HG03108 (cell line): ENCODE measurements around the gene SNX7.

Experiments
- ATAC-seq: cut with Tn5 transposase; IDR thresholded peaks from one replicate; pipeline ENCODE4 v1.9.1; 2021; ENCODE audit warnings: moderate library complexity; ENCODE audit not compliant: unreplicated experiment

The SNX7 gene, protein sequence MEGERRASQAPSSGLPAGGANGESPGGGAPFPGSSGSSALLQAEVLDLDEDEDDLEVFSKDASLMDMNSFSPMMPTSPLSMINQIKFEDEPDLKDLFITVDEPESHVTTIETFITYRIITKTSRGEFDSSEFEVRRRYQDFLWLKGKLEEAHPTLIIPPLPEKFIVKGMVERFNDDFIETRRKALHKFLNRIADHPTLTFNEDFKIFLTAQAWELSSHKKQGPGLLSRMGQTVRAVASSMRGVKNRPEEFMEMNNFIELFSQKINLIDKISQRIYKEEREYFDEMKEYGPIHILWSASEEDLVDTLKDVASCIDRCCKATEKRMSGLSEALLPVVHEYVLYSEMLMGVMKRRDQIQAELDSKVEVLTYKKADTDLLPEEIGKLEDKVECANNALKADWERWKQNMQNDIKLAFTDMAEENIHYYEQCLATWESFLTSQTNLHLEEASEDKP

DNA sequence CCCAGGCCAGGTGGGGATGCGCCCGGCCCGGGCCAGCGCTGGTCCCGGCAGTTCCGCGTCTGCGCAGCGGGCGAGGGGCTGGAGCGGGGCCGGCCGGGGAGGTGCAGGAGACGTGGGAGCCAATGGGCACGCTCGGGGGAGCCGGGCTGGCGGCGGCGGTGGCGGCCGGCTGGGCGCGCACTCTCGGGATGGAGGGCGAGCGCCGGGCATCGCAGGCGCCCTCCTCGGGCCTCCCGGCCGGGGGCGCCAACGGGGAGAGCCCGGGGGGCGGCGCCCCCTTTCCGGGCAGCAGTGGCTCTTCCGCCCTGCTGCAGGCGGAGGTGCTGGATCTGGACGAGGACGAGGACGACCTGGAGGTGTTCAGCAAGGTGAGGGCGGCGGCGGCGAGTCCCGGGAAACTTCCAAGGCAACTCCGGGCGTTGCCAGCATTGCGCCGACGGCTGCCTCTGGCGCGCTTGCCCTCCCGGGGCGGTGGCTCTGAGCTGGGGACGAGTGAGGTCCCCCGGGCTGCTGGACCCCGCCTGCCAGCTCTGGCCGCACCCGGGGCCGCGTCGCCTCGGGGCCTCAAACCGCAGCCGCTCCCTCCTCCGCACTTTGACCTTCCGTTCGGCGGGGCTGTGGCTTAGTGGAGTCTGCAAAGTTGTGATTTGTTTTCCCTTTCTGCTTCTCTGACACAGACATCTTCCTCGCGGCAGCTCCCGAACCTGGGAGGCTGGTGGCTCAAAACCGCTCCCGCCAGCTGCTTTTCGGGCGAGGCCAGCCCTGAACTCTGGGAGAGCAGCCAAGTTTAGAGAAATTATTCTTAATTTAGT, at the start of gene SNX7:
Gene SNX7 (plus strand): TSS at position 178 of the 812 bp plus-strand sequence. CDS start 11 bp downstream, at position 189.
- ATAC-seq: peak; percentile 90

DNA sequence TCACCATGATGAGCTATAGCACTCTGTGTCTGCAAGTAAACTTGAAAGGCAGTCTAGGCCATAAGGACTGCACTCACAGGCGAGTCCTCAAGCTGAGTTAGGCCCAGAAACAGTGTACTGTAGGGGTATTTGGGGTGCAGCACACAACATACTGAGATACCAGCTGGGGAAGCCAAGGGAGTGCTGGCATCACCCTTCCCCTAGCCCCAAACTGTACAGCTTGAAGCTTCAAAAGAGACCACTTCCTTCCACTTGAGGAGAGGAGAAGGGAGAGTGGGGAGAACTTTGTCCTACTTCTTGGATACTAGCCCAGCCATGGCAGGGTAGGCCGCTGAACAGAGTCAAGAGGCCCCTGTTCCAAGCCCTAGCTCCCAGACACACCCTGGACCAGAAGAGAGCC, 24.2 kb upstream of the SNX7 start:
- no peak for ATAC-seq

DNA sequence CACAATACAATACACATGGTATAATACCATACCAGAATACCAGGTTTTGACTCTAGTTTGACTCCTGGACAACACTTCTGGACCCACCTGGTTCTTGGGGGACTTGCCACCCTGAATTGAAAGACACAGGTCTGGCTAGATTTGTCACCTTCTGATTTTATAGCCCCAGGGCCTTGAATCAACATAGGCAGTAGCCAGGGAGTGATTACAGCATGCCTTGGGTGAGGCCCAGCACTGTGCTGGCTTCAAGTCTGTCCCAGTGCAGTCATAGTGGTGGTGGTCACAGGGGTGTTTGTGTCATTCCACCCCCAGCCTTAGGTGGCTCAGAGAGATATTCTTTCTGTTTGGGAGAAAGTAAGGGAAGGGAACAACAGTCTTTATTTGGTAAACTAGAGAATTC, 23.3 kb upstream of the SNX7 start:
- no peak for ATAC-seq

DNA sequence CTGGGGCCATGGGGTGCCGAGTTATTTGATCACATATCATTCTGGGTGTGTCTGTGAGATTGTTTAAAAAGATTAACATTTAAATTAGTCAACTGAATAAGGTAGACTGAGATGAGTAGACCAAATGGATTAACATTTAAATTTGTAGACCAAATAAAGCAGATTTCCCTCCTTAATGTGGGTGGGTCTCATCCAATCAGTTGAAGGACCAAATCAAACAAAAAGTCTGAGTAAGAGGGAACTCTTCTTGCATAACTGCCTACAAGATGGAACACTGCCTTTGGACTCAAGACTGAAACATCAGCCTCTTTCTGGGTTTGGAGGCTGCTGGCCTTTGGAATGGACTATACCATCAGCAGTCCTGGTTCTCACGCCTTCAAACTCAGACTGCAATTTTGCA, 17.0 kb upstream of the SNX7 start:
- ATAC-seq: no peak

DNA sequence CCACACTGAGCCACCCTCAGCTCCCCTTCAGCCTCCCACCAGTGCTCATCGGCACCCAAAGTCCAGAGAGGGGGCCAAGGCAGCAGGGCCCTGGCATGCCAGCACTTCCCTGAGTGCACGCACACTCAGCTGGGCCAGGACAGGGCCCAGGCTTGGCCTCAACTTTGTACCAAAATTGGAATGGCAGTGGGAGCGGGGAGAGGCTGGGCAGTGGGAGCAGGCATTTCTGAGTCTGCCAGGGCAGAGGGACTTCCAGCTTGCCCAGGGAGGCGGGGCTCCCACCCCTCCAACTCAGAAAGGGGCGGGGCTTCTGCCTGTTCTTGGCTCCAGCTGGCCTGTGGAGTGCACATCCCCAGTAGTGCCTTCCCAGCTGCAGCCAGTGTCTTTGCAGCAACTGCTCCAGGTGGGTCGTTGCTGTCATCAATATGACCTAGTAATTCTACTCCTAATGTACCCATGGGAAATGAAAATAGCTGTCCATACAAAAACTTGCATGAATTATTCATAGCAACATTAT, 10.3 kb upstream of the SNX7 start:
- ATAC-seq: no peak

DNA sequence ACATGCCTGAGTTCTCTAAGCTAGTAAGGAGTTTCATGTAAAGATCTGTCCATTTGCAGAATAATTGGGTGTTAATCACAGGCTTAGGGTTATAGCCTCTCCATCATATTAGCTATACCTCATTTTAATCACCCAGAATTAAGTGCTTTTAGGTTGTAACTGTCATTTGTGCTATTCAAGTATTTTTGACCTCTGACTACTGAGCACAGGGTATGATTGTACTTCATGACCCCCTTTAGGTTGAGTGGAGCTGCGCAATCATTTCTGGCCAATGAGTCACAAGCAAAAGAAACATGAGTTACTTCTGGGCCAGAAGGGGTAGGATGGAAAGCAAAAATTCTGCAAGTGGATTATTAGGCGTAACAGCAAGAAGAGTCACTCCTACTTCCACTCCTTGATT, 8.4 kb upstream of the SNX7 start:
- no peak for ATAC-seq

DNA sequence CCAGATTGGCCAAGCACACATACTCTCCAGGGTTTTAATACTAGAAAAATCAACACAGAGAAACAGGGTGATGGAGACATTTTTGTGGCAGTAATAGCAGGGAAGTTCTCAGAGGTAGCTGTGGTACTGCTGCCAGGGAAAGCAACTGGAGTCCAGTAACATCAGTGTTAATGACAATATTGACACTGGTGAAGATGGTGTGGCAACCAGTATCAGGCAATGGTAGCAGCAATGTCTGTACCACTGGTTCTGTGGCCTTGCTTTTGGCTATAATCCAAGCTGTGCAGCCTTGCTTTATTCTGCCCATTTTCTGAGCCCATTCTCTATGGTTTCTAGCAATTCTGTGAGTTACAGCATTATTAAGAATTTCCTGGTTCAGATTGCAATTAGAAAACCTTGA, 1.6 kb upstream of the SNX7 start:
- no peak for ATAC-seq

DNA sequence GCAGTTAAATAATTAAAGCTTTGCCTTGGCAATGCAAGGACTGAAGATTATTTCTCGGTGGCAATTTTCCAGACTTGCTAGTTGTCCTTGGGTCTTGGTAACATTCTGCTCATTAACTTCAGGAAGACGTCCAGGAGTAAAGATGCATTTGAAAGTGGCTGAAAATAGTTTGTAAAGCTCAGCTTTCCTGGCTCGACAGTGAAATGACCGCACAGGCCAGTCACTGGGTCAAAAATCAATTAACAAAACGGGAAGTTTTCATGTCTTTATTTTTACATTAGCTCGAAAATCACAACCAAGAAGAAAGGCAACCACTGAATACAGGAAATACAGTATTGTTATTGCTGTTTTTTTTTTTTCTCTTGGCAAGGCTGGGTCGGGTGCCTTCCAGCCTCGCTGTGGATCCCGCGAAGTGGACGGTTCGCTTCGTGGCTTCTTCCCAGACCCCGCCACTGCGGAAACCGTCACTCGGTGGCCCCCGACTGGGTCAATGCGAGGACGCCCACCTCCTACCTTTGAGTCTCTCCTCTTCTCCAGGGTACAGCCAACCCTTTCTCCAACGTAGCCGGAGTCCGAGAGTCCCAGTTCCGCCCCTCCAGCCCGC, 479 bp upstream of the SNX7 start:
- peak; percentile 1 for ATAC-seq

DNA sequence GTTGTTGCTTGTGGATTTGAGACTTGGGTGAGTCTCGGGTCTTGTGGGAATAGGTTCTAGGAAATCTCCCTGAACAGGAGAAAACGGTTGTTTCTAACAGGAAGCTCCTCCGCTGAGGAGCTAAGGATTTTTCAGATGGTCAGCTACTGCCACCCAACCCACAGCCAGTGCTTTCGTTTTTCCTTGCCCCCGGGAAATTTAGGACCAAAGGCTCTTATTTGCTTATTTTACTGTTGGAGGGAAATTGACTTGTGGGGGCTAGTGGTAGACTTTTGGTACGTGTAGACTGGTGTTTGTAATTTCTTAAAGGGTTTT, 792 bp downstream of the SNX7 start:
- ATAC-seq: no peak

DNA sequence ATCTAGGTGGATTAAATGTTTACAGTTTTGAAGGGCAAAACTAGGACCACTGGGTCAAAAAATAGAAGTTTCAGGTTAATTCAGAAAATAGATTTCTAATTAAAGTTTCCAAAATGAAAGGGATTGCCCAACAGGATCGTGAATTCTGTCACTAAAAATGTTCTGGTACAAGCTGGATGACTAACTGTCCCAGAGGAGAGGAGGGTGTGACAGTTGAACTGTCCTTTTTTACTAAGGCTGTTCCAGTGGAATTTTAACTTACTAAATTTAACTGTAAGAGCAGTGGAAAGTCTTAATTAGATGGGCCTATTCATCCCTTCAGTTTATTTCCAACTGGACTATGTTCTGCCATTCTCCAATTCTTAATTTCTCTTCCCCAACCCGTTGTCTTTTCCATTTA, 7.2 kb downstream of the SNX7 start:
- no peak for ATAC-seq

DNA sequence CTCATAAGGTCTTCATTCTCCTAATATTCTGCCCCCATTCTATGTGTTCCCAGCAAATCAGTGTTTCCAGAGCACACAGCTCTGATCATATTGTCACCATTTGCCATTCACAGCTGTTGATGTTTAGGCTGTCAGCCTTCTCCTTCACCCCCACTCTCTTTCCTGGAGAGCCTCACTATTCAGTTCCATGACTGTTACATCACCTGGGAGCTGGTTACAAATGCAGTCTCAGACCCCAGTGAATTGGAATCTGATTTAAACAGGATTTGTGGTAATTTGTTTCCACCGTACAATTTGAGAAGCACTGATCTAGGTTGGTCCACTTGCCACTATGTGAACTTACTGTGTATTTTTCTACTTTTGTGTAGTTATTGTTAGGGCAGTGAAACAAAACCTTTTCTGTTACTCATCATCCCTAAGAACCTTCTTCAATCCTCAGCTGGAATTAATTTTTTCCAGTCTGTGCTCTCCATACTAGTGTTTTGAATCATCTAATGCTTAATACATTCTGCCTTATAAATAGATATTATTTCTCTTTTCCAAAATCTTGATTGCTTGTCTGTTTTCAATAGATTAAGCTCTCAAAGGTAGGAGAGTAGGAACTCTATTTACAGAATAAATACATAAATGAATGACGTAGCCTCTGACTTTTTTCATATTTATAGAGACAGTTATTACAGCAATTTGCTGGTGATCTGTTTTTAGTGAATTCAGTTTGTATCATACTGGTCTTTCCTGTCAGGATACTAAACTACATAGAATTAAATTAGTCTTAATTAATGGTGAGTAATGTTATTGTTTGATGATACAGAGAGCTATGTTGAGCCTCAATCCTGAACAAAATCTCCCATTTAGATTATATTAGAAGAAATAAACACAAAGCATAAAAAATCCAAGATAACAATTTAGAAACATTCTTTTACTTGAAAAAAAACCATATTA, 8.1 kb downstream of the SNX7 start:
- ATAC-seq: no peak

DNA sequence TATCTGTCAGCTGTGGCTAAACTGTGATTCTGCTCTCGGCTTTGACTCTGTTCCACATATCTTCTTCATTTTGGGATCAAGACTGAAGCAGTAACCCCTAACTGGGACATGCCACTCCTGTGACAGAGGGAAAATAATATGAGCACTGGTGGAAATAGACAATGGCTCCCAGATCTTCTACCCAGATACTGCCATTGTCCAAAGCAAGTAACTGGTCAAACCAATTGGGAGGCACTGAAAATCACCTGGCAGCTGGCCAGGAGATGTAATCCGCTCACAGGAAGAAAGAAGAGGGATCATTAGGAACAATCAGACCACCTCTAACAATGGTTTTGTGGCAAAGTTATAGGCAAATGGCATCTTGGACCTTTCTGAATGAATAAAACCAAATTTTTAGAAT, 10.7 kb downstream of the SNX7 start:
- ATAC-seq: no peak

DNA sequence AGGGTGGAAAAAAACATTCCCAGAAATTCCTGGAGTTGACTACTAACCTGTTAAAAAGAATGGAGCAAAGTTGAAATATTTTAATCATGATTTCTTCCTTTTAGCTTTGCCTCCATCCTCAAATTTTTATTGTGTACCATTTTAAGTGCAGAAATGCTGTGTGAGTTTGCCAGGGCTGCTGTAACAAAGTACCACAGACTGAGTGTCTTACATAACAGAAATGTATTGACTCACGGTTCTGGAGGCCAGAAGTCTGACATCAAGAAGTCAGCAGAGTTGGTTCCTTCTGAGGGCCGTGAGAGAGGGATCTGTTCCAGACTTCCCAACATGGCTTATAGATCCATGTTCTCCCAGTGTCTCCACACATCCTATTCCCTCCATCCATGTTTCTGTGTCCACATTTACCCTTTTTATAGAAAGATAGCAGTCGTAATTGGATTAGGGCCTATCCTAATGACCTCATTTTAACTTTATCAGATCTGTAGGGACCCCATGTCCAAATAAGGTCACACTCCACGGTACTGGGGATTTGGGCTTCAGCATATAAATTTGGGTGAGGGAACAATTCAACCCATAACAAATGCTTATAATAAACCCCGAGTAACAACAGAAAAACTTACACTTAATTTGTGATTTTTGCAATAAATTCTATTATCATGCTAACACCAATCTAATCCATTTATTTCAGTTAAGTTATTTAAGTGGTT, 12.7 kb downstream of the SNX7 start:
- ATAC-seq: no peak

DNA sequence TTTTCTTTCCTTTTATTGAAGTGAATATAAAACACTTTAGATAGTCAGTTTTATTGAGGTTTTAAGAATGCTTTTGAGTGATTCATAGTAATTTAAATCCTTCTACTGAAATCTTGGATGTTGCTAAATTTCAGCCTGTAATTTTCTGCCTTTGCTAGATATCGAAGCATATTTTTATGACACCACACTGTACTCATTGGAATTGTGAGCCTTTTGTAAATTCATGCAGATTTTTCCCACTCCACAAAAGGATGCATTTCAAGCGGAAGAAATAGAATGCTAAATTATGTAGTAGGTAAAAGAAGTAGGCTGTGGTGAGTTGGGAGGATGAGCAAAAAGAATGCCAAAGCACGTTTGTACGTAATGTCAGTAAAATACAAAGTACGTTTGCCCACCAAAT, 13.8 kb downstream of the SNX7 start:
- no peak for ATAC-seq

DNA sequence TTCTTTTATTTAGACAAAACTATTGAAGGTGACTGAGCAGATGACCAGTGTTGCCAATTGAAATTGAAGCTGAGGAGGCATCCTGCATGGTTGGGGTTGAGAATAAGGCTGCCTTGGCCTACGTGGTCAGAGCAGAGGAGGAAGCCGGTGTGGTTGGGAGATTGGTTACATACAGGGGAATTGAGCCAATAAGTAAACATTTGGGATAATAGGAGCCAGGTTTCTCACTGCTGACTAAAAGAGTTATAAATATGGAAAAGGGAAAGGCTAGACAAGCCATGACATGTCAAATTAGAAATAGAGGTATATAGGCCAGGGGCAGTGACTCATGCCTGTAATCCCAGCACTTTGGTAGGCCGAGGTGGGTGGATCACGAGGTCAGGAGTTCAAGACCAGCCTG, 15.8 kb downstream of the SNX7 start:
- no peak for ATAC-seq

DNA sequence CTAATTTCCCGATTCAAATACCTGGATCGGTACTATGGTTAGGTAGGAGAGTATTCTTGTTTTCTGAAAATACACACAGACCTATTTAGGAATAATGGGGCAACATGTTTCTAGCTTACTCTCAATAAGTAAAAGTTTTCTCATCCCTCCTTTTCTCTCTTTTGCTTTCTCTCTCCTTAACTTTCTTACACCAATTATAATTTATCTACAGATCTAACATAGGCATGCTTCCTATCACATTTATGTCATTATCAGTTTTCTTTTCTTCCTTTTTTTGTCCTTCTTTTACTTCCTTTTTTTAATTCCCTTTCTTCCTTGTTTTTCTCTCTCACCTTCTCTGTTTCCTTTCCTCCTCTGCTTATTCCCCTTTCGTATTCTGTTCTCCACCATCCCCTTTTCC, 20.3 kb downstream of the SNX7 start:
- no peak for ATAC-seq

DNA sequence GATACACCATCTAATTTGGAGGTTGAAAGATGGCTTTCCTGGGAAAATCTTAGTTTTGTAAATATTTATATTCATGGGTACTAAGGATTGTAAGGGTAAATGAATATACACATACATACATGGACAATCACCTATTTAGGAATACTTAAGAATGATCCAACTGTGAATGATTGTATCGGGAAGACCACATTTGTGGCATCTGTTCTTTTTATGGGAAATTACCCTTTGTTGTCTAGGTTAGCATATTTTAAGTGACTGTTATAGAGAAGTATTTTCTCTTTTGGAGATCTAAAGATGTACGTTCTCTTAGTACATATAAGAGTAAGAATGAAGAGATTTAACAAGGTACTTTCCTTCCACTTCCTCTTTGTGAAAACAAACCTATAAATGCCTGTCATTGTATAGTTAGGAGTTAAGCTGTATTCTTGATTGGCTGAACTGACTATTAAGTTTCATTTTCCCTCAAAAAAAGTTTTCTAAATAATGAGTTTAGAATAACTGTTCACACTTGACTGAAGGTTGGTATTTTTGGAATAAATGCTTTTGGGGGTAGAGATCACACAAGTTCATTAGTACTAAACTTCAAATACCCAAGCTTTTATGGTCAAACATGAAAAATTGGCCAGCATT, 26.7 kb downstream of the SNX7 start:
- no peak for ATAC-seq

DNA sequence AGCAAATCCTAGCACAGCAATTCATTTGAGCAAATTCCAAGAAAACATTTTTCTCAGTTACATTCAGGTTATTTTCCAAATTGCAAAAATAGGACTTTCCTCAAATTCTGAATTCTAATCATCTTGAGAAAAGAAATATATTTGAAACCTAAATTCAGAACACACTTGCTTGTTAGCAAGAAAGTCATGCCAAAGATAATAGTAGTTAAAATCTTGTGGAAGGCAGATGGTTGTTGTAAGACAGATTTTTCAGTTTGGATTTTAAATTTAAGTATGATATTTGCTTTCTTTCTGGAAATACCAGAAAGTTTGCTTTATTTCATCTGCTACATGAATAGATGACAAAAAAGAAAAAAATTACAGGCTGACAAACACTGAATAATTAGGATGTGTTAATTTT, 29.1 kb downstream of the SNX7 start:
- no peak for ATAC-seq

DNA sequence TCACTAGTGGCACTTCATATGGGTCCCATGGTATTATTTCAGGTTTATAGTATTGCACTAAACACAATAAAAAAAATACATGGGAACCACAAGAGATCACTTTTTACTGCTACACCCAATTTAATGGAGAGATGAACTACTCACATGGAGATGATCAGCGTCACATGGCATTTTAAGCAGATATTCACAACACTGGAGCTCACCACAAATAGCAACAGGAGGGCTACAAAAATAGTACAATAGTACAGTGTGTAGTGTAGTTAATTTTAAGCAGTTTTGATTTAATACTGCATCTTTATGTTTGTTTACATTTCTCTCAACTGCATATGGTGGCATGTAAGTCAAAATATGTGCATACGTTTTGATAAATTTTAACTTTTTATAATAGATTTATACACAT, 31.0 kb downstream of the SNX7 start:
- ATAC-seq: no peak

DNA sequence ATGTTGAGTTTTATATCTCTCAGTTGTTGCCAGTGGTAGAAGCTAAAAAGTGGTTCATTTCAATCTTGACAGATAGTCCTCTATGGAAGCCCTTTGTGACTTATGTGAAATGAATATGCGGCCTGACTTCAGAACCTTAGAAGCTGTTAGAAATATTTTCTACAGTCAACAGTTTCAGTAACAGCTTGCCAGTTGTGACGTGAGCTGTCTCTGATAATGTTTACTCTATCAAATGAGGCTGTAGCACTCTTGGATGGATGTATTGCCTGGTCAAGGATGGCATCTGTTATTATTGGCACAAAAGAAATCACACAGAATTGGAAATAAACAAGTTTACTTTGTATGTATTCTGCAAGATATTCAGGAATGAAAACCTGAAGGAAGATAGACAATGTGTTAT, 31.9 kb downstream of the SNX7 start:
- ATAC-seq: no peak
